IPS-18a (cell line): ENCODE data around the gene PEX16.

ENCODE experiments used
- H3K27ac ChIP-seq: one replicate; pipeline ENCODE4 v1.5.1; 2013; ENCODE audit warnings: low read length
- H3K27me3 ChIP-seq: one replicate; pipeline ENCODE4 v1.6.1; 2013; ENCODE audit warnings: mild to moderate bottlenecking, low read length; ENCODE audit not compliant: control insufficient read depth, insufficient read depth
- H3K36me3 ChIP-seq: one replicate; pipeline ENCODE4 v1.6.1; 2013; ENCODE audit warnings: low read depth, low read length; ENCODE audit not compliant: control insufficient read depth
- H3K4me1 ChIP-seq: one replicate; pipeline ENCODE4 v1.6.1; 2013; ENCODE audit warnings: low read depth, low read length; ENCODE audit not compliant: control insufficient read depth
- H3K4me3 ChIP-seq: one replicate; pipeline ENCODE4 v1.5.1; 2013; ENCODE audit warnings: low read length
- H3K9ac ChIP-seq: one replicate; pipeline ENCODE4 v1.6.1; 2013; ENCODE audit warnings: mild to moderate bottlenecking, low read length, moderate library complexity
- H3K9me3 ChIP-seq: one replicate; pipeline ENCODE4 v1.6.1; 2013; ENCODE audit warnings: low read depth, low read length; ENCODE audit not compliant: control insufficient read depth

The PEX16 gene

DNA sequence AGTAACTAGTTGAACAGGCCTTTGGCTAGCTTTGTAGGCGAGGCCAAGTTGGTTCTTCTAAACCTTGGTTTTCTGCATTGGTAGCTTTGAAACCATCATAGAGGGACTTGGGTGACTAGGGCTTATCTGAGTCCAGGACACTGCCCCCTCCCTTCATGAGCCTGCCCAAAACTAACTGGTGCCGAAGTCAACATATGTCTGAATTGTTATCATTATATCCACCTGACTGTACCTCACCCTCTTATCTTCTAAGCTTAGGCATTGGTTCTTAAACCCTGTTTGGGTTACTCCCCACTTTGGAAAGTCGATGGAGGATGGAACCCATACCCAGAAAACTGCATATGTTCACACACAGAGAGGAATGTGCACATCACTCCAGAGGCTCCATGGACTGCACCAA, 39.8 kb downstream of the PEX16 start:
- no peak overlapping the region for H3K4me3 ChIP-seq

DNA sequence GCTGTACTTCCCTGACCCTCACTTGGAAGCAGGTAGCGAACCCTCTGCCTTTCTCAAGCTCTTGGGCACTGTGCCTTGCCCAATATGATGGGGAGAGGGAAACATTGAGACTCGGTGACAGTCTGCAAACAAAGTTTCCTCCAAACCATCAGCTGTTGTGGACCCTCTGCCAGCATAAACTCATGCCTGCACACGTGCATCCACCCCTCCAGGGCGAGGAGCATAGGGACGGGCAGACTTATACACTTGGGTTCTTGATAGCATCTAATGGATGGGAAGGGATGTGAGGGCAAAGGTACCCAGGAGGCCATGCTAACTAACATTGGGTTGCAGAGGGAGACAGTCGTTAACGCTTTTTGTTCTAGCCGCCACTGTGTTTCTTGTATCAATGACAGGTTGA, 40.5 kb downstream of the PEX16 start:
- Histone ChIP-seq H3K9me3 (no peaks in the 10 kb centered on the region), H3K4me3 (no peak overlapping the region), H3K36me3 (no peaks in the 10 kb centered on the region), H3K9ac (no peak overlapping the region), H3K4me1 (peaks cover 20% of the 10 kb centered on the region), H3K27me3 (no peaks in the 10 kb centered on the region), H3K27ac (no peak overlapping the region)

More for the DNA sequence above, 39.8 kb downstream of the PEX16 start:
- Histone ChIP-seq H3K9ac (no peak overlapping the region), H3K4me1 (peaks cover 19% of the 10 kb centered on the region), H3K27me3 (no peaks in the 10 kb centered on the region), H3K9me3 (no peaks in the 10 kb centered on the region), H3K36me3 (no peaks in the 10 kb centered on the region), H3K27ac (no peak overlapping the region)

DNA sequence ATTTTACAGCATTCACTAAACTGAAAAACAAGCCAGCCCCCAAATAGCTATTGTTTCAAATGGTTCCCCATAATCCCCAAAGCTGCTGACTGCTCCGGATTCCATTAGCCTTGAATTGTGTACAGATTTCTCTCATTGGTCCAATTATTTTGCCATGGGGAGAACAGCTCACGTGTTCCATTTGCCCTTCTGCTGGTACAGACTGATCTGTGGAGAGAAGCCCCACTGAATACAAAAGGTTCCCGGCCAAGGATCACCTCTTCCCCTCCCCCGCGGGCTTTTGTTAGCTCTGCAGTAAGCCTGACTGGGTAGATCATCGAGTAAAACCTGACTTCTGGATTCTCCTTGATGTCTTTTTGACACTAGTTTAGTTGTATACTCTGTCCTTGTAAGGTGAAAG, 41.3 kb downstream of the PEX16 start:
- no peaks in the 10 kb centered on the region for H3K9me3 ChIP-seq
- H3K27ac ChIP-seq, result no peak overlapping the region
- no peaks in the 10 kb centered on the region for H3K36me3 ChIP-seq
- H3K27me3 ChIP-seq, result no peaks in the 10 kb centered on the region
- no peak overlapping the region for H3K4me3 ChIP-seq
- H3K4me1 ChIP-seq, result peaks cover 20% of the 10 kb centered on the region
- no peak overlapping the region for H3K9ac ChIP-seq

DNA sequence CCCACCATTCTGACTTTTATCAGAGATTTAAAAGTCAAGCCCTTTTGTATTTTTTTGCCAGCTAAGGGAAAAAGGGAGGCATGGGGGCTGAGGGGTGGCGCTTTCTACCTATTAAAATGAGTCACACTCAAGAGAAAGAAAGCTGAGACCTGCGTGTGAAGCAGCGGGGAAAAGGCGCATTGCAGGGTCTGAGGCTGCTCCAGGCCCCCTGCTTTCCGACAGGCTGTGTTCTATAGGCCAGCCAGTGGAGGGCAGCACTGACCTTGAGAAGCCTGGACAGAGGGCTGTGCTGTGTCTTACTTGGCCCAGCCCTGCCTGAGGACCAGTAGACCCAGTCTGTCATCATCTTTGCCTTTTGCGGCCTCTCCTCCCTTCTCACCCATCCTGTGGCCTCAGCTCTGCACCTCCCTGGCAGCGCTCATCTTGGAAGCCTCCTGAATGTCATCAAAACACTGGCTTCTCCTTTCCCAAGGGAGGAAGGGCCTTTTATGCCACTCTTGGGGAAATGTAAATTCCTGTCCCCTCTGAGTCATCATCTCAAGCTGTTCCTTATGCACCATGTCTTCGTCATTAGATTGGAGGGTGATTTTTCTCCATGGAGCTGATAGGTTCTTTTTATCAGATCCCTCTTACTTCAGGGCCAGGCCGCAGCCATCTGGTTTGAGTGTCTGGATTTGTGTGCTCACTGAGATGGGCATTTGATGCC, 44.9 kb downstream of the PEX16 start:
- Histone ChIP-seq H3K9me3 (no peaks in the 10 kb centered on the region), H3K27me3 (no peaks in the 10 kb centered on the region), H3K27ac (no peak overlapping the region), H3K4me1 (peaks cover 20% of the 10 kb centered on the region), H3K4me3 (no peak overlapping the region), H3K36me3 (peaks cover 17% of the 10 kb centered on the region), H3K9ac (no peak overlapping the region)

DNA sequence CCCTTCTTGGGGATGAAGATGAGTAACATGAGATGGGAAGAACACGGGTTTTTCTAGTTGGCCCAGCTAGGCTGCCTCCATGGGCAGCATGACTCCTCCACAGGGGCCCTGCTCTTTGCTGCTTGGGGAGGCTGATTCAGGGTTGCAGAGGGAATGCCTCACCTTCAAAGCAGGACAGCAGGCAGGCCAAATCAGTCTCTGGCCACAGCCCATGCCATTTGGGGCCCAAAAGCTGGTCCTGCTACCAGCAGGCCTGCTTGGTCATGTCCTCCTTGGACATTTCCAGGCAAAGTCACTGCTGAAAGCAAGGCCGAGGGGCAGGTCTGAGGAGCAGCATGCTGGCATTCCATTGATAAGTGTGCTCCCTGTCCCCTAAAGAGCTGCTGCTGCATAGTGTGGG, 46.0 kb downstream of the PEX16 start:
- Histone ChIP-seq H3K4me1 (peaks cover 15% of the 10 kb centered on the region), H3K4me3 (no peak overlapping the region), H3K36me3 (peaks cover 25% of the 10 kb centered on the region), H3K27me3 (no peaks in the 10 kb centered on the region), H3K9me3 (no peaks in the 10 kb centered on the region), H3K27ac (no peak overlapping the region), H3K9ac (no peak overlapping the region)

DNA sequence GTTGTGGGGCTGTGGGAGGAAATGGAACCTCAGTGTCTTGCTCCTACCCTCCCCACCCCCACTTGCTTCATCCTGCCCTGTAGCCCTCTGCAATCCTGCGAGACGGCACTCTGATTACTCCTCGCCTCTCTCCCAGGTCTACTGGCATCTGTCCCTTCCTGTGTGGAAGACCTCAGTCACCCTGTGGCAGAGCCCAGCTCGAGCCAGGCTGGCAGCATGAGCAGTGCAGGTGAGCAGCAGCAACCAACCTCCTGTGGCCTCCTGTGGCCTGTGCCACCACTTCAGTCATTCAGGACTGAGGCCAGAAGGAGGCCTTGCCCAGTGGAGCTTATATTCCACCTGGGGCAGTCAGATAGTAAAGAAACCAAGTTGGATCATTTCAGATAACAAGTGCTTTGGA, 47.0 kb downstream of the PEX16 start:
- Histone ChIP-seq H3K4me1 (peaks cover 7% of the 10 kb centered on the region), H3K36me3 (peaks cover 25% of the 10 kb centered on the region), H3K9me3 (no peaks in the 10 kb centered on the region), H3K27me3 (no peaks in the 10 kb centered on the region), H3K27ac (no peak overlapping the region), H3K4me3 (no peak overlapping the region), H3K9ac (no peak overlapping the region)

DNA sequence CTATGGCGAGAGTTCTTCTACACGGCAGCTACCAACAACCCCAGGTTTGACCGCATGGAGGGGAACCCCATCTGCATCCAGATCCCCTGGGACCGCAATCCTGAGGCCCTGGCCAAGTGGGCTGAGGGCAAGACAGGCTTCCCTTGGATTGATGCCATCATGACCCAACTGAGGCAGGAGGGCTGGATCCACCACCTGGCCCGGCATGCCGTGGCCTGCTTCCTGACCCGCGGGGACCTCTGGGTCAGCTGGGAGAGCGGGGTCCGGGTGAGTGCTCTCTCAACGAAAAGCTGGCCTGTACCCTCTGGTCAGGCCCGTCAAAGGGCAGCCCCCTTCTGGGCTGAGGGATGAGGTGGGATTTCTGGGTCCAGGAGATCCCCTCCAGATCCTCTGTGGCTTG, 48.1 kb downstream of the PEX16 start:
- Histone ChIP-seq H3K9ac (no peak overlapping the region), H3K4me1 (peaks cover 5% of the 10 kb centered on the region), H3K9me3 (no peaks in the 10 kb centered on the region), H3K4me3 (no peak overlapping the region), H3K27ac (no peak overlapping the region), H3K36me3 (peaks cover 25% of the 10 kb centered on the region), H3K27me3 (no peaks in the 10 kb centered on the region)

DNA sequence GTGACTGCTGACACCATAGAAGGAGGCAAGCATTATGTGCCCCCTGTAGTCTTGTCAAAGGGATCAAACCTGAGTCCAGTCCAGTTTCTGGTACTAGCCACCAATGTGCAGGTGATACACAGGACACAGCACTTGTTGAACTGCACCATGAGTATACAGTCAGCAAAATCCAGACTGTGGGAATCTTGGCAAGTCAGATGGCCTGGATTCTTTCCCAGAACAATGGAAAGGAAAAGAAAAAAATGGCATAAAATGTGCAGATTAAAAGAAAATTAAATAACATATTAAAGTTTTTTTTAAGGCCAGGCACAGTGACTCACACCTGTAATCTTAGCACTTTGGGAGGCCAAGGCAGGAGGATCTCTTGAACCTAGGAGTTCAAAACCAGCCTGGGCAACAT, 53.6 kb downstream of the PEX16 start:
- H3K4me1 ChIP-seq, result peaks cover 2% of the 10 kb centered on the region

DNA sequence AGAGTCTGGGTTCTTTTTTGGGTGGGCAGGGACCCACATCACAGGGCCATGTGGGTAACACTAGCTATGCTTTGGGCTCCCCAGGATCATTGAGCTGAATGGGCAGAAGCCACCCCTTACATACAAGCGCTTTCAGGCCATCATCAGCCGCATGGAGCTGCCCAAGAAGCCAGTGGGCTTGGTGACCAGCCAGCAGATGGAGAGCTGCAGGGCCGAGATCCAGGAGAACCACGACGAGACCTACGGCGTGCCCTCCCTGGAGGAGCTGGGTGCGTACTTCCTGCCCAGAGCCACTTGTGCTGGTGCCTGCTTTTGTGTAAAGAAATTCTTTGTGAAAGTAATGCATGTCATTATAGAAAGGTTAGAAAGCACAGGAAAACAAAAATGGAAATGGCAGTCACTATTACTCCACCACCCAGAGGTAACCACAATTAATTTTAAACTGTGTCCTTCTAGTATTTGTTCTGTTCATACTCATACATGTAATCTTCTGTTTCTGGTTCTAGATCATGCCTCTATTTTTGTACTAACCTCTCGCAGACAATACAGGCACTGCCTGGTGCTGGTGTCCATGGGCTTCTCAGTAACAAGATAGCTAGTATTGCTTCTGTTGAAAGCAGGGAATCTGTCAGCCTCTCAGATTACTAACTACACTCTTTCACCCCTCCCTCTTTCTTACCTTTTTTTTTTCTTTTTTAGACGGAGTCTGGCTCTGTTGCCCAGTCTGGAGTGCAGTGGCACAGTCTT, 56.7 kb downstream of the PEX16 start:
- H3K36me3 ChIP-seq, result peaks cover 15% of the 10 kb centered on the region
- peaks cover 14% of the 10 kb centered on the region for H3K4me1 ChIP-seq

More for the DNA sequence above, 53.6 kb downstream of the PEX16 start:
- no peaks in the 10 kb centered on the region for H3K27me3 ChIP-seq
- no peak overlapping the region for H3K4me3 ChIP-seq
- no peak overlapping the region for H3K9ac ChIP-seq
- peaks cover 28% of the 10 kb centered on the region for H3K36me3 ChIP-seq
- H3K9me3 ChIP-seq, result no peaks in the 10 kb centered on the region
- no peak overlapping the region for H3K27ac ChIP-seq

DNA sequence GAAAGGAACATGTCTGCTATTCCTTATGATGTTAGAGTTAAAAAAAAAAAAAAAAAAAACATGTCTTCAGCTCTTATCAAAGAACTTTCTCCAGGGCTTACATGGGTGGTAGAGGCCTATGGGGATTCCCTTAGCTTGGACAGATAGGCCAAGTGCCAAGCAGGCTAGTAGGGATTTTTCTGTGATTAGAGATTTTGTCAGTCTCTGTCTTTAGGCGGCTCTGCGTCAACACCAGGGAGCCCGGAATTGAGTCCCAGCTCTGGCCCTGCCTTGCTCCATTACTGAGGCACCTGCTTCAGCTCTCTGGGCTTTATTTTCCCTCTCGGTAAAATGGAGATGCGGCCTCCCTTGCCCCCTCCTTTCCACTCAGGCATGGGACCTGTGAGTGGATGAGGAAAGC, 57.3 kb downstream of the PEX16 start:
- Histone ChIP-seq H3K4me3 (no peak overlapping the region), H3K9ac (no peak overlapping the region), H3K27me3 (no peaks in the 10 kb centered on the region), H3K9me3 (no peaks in the 10 kb centered on the region), H3K4me1 (peaks cover 20% of the 10 kb centered on the region), H3K36me3 (peaks cover 15% of the 10 kb centered on the region), H3K27ac (no peak overlapping the region)

More for the DNA sequence above, 56.7 kb downstream of the PEX16 start:
- Histone ChIP-seq H3K27me3 (no peaks in the 10 kb centered on the region), H3K4me3 (no peak overlapping the region), H3K9ac (no peak overlapping the region), H3K9me3 (no peaks in the 10 kb centered on the region), H3K27ac (no peak overlapping the region)
